Amniotic stem cell (primary cell): ENCODE measurements around the gene BCAR3.
"Not testable (repeated sequence)": the region's sequence is repeated elsewhere in the genome, so short reads cannot be mapped to it uniquely, and the experiment has no call there.

ENCODE experiments used
- DNase-seq: peaks from one replicate; lab custom pipeline; 2025; lab: John Stamatoyannopoulos, UW

Gene BCAR3

GRCh38 chr1:93597709-93598108 lies 83.9 kb downstream of the BCAR3 start:
- no peak for DNase-seq

- no peak for DNase-seq
Measured at GRCh38 chr1:93596329-93597089, 85.1 kb downstream of the BCAR3 start.

- DNase-seq: no peak
Measured at GRCh38 chr1:93595743-93596142, 85.9 kb downstream of the BCAR3 start.

- no peak for DNase-seq
Measured at GRCh38 chr1:93595266-93595665, 86.4 kb downstream of the BCAR3 start.

- DNase-seq: no peak
Measured at GRCh38 chr1:93594603-93594880, 87.1 kb downstream of the BCAR3 start.

- no peak for DNase-seq
Measured at GRCh38 chr1:93593854-93594602, 87.6 kb downstream of the BCAR3 start.

GRCh38 chr1:93592551-93592949 lies 89.1 kb downstream of the BCAR3 start:
- DNase-seq: no peak

- no peak for DNase-seq
Measured at GRCh38 chr1:93591676-93592550, 89.7 kb downstream of the BCAR3 start.

- DNase-seq: not testable (repeated sequence)
Measured at GRCh38 chr1:93591291-93591675, 90.4 kb downstream of the BCAR3 start.

GRCh38 chr1:93588955-93589354 lies 92.7 kb downstream of the BCAR3 start:
- no peak for DNase-seq

- no peak for DNase-seq
Measured at GRCh38 chr1:93588206-93588605, 93.4 kb downstream of the BCAR3 start.

GRCh38 chr1:93587354-93587753 lies 94.3 kb downstream of the BCAR3 start:
- DNase-seq: no peak

GRCh38 chr1:93585059-93585966 lies 96.3 kb downstream of the BCAR3 start:
- no peak for DNase-seq

- no peak for DNase-seq
Measured at GRCh38 chr1:93584261-93585003, 97.2 kb downstream of the BCAR3 start.

GRCh38 chr1:93581917-93582850 lies 99.5 kb downstream of the BCAR3 start:
- DNase-seq: no peak

- peak; percentile 44 for DNase-seq
Measured at GRCh38 chr1:93579891-93580290, 101.7 kb downstream of the BCAR3 start.

- DNase-seq: no peak
Measured at GRCh38 chr1:93578911-93579825, 102.5 kb downstream of the BCAR3 start.

GRCh38 chr1:93578433-93578830 lies 103.2 kb downstream of the BCAR3 start:
- DNase-seq: no peak
